ENCODE measurements around the gene STXBP5. TPM values are rescaled to one million over a fixed set of nuclear protein-coding genes. Genes with fewer than 3 reads are reported as not detected.

Gene STXBP5
- total and polyA plus RNA-seq, 4 donors, result 1.9 to 8.9 (median 4.8) TPM

GRCh38 chr6:147341486-147341885 is 137.3 kb downstream of the STXBP5 start:
- Histone ChIP-seq H3K4me1 (ENCODE audit: control insufficient read depth in 4 of 4, insufficient read depth in 4 of 4, low read length in 3 of 4) (no peaks in the 10 kb centered on the region), H3K27ac (ENCODE audit: low read depth in 1 of 2, low read length in 2 of 2) (no peak overlapping the region), H3K9me3 (ENCODE audit: control insufficient read depth in 4 of 4, low read length in 3 of 4) (no peaks in the 10 kb centered on the region), H3K9ac (ENCODE audit: low read depth in 1 of 2, low read length in 2 of 2) (no peak overlapping the region), H3K4me3 (ENCODE audit: low read depth in 1 of 3, low read length in 3 of 3) (no peak overlapping the region), H3K36me3 (ENCODE audit: control insufficient read depth in 4 of 4, insufficient read depth in 3 of 4, low read depth in 1 of 4, low read length in 3 of 4) (peaks cover 0 to 7% (median 1%) of the 10 kb centered on the region in 4 donors), H3K27me3 (ENCODE audit: control insufficient read depth in 4 of 4, insufficient read depth in 4 of 4, low read length in 3 of 4) (no peaks in the 10 kb centered on the region)
- no peak for DNase-seq (ENCODE audit: low spot score)
- TF ChIP-seq RAD21 (IDR thresholded peaks at IDR 0.05) (no peak), HNF4A (conservative IDR thresholded peaks at IDR 0.05) (no peak), MAX (IDR thresholded peaks at IDR 0.05) (no peak)
- TF ChIP-seq, protein P1, sequence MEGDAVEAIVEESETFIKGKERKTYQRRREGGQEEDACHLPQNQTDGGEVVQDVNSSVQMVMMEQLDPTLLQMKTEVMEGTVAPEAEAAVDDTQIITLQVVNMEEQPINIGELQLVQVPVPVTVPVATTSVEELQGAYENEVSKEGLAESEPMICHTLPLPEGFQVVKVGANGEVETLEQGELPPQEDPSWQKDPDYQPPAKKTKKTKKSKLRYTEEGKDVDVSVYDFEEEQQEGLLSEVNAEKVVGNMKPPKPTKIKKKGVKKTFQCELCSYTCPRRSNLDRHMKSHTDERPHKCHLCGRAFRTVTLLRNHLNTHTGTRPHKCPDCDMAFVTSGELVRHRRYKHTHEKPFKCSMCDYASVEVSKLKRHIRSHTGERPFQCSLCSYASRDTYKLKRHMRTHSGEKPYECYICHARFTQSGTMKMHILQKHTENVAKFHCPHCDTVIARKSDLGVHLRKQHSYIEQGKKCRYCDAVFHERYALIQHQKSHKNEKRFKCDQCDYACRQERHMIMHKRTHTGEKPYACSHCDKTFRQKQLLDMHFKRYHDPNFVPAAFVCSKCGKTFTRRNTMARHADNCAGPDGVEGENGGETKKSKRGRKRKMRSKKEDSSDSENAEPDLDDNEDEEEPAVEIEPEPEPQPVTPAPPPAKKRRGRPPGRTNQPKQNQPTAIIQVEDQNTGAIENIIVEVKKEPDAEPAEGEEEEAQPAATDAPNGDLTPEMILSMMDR (IDR thresholded peaks at IDR 0.05; ENCODE audit: low read depth, low read length, missing input control), result no peak
- TF ChIP-seq, protein P2, sequence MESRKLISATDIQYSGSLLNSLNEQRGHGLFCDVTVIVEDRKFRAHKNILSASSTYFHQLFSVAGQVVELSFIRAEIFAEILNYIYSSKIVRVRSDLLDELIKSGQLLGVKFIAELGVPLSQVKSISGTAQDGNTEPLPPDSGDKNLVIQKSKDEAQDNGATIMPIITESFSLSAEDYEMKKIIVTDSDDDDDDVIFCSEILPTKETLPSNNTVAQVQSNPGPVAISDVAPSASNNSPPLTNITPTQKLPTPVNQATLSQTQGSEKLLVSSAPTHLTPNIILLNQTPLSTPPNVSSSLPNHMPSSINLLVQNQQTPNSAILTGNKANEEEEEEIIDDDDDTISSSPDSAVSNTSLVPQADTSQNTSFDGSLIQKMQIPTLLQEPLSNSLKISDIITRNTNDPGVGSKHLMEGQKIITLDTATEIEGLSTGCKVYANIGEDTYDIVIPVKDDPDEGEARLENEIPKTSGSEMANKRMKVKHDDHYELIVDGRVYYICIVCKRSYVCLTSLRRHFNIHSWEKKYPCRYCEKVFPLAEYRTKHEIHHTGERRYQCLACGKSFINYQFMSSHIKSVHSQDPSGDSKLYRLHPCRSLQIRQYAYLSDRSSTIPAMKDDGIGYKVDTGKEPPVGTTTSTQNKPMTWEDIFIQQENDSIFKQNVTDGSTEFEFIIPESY (IDR thresholded peaks at IDR 0.05), result no peak
- WGBS, result 73% methylated on average over 1 of the region's 1 CpG

DNA sequence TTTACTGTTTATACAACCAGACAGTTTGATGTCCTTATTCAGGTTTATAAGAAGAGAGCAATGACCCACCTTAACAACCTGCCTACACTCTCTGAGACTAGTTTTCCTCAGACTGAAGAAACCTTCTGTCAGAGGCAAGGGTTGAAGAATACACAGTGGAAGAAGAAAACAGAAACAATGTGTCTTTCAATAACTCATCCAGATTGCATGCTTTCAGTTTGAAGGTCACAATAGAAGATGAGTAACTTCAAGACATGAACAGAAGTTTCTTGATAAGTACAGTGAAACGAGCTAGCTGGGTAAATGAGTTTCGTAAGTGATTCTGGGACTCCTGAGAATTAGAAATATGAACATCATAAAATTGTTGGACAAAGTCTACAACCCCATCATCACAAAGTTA is 141.7 kb downstream of the STXBP5 start:
- Histone ChIP-seq H3K36me3 (ENCODE audit: control insufficient read depth in 4 of 4, insufficient read depth in 3 of 4, low read depth in 1 of 4, low read length in 3 of 4) (peaks cover 0 to 5% (median 1%) of the 10 kb centered on the region in 4 donors), H3K9me3 (ENCODE audit: control insufficient read depth in 4 of 4, low read length in 3 of 4) (no peaks in the 10 kb centered on the region), H3K9ac (ENCODE audit: low read depth in 1 of 2, low read length in 2 of 2) (no peak overlapping the region), H3K27me3 (ENCODE audit: control insufficient read depth in 4 of 4, insufficient read depth in 4 of 4, low read length in 3 of 4) (no peaks in the 10 kb centered on the region), H3K4me3 (ENCODE audit: low read depth in 1 of 3, low read length in 3 of 3) (no peak overlapping the region), H3K4me1 (ENCODE audit: control insufficient read depth in 4 of 4, insufficient read depth in 4 of 4, low read length in 3 of 4) (no peaks in the 10 kb centered on the region), H3K27ac (ENCODE audit: low read depth in 1 of 2, low read length in 2 of 2) (no peak overlapping the region)
- WGBS, result 88% methylated on average over 2 of the region's 2 CpGs
- no peak for DNase-seq (ENCODE audit: low spot score)
- TF ChIP-seq FOXA1 (IDR thresholded peaks at IDR 0.05) (no peak), MAX (IDR thresholded peaks at IDR 0.05) (no peak), EGR1 (IDR thresholded peaks at IDR 0.05; ENCODE audit: low read depth in 2 of 2) (no peak), REST (IDR thresholded peaks at IDR 0.05) (no peak), ATF3 (IDR thresholded peaks at IDR 0.05) (no peak), YY1 (IDR thresholded peaks at IDR 0.05) (no peak), TAF1 (conservative IDR thresholded peaks at IDR 0.05) (no peak), RAD21 (IDR thresholded peaks at IDR 0.05) (no peak), NR2F2 (IDR thresholded peaks at IDR 0.05) (no peak)
- TF ChIP-seq, protein P1 (IDR thresholded peaks at IDR 0.05; ENCODE audit: low read depth, low read length, missing input control), result no peak
- TF ChIP-seq, protein P2 (IDR thresholded peaks at IDR 0.05), result no peak

Data from liver (tissue), 9 donors.